ENCODE measurements around the gene PRDM15.

Gene PRDM15

DNA sequence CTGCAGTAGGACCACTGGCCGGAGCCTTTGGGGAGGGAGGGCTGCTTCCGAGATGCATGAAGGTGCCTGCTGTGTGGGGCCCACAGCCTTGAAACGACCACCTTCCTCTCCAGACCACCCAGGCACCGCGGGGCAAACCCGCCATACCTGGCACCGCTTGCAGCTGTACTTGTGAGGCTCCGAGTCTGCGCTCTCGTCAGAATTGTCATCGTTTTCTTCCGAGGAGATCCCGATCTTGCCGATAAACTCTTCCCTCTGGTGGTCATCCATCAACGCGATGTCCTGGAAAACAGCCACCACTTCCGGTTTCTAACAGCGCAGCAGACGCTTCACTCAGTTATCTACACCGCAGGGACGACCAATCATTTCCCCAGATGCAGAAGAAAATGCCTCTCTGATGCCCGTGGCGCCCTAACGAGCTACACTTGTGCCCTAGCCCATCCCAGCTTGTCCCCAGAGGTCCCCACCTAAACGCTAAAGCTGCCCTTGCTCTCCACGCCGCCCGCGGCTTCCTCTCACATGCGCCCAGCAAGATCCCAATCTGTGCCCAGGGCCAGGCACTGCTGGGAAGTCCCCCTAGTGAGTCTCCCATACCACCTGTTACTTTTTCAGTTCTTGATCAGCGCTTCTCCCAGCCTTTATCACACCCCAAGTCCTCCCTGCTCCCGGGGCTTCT lies 57.2 kb downstream of the PRDM15 start:
- DNase-seq = no peak

- no peak for DNase-seq
Measured at GRCh38 chr21:41821081-41821755, 57.9 kb downstream of the PRDM15 start.

DNA sequence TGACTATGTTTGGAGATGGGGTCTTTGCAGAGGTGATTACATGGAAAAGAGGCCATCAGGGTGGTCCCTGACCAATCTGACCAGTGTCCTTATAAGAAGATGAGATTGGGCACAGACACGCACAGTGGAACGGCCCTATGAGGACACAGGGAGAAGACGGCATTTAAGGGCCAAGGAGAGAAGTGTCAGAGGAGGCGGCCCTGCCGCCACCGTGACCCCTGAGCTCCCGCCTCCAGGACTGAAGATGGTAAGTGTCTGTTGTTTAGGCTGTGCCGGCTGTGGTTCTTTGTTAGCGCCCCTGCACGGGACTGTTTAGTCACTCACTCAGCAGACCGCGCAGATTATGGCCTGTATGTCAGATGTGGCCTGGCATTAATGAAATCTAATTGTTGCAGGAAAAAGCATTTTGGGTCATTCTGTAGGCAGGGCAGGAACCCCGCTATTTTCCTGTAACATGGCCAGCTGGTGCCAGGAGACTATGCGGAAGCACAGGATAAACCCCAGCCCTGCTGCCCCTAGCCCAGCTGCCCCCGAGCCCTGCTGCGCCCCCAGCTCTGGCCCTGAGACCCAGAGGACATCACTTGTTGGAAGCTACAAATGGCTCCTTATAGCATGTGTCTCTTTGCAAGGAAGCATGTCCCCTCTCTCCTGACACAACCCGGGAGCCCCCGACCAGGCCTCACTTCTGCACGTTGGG lies 58.6 kb downstream of the PRDM15 start:
- no peak for DNase-seq

- no peak for DNase-seq
Measured at GRCh38 chr21:41819856-41820281, 59.3 kb downstream of the PRDM15 start.

GRCh38 chr21:41819236-41819855 lies 59.8 kb downstream of the PRDM15 start:
- no peak for DNase-seq

- no peak for DNase-seq
Measured at GRCh38 chr21:41817877-41818855, 61.0 kb downstream of the PRDM15 start.

DNA sequence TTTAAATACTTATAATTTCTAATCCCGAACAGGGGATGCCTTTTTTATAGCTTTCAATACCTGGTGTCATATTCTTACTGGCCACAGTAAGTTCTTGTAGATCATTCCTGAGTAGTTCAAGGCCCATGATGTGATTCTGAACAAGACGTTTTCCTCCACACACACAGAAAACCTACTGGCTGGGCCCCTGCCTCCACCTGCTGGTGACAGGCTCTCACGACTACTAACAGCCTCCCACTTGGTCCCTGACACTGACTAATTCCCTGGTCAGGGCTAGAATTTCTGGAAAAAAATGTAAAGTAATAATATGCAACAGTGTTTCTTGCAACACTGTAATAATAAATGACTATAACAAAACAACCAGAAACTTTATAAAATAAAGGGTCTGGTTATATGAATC lies 61.9 kb downstream of the PRDM15 start:
- DNase-seq = peak; percentile 12

GRCh38 chr21:41816583-41817165 lies 62.5 kb downstream of the PRDM15 start:
- peak; percentile 15 for DNase-seq

DNA sequence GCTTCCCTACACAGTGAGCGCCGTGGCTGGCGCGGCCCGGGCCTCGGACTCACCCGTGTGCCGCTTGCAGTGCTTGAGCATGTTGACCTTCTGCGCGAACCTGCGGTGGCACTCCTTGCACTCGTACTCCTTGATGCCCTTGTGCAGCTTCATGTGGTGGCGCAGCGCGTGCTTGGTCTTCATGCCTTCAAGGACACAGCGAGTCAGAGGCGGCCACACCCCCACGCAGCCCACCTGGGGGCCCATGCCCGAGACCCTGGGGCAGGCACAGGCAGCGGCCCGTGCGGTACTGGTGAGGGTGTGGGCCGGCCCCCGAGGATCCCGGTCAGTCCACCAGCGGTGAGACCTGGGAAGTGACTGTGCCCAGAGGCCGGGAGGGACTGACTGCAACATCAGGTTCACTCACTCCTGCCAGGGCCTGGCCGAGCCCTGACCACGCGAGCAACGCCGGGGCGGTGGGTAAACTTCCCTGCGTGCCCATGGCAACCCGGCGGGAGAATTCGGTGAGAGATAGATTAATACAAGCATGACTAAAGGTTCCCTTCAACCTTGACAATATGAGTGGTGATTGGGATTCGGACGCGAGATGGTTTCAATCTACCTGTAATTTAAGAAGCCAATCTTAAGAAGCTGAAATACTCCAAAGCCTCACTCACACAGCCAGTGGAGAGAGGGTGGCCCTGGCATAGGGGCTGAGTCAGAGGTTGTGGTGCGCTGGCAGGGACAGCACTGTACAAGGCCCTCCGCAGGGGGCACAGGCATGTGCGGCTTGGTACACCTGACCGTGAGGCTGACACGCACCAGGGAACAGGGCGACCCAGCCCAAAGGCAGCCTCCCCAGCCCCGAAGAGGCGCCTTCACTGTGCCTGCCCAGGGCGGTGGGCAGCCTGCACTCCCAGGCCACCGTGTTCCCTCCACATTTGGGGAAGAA lies 63.2 kb downstream of the PRDM15 start:
- no peak for DNase-seq

DNA sequence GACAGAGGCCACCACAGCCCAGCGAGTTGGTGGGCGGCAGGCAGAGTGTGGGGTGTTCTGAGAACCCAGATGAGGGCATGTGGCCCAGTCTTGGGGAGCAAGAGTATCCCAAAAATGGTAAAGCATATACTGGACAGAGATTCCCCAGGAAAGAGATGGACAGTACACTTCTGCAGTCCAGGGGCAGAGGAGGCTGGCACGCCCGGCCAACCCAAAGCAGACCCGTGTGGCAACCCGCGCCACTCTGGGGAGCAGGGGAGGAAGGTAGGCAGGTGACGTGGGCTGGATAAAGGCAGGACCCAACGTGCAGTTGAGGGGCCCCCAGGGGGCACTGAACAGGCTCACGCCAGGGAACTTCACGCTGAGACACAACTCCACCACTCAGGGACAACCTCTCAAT lies 65.9 kb downstream of the PRDM15 start:
- no peak for DNase-seq

GRCh38 chr21:41812679-41813078 lies 66.5 kb downstream of the PRDM15 start:
- DNase-seq = no peak

GRCh38 chr21:41810597-41810932 lies 68.6 kb downstream of the PRDM15 start:
- no peak for DNase-seq

DNA sequence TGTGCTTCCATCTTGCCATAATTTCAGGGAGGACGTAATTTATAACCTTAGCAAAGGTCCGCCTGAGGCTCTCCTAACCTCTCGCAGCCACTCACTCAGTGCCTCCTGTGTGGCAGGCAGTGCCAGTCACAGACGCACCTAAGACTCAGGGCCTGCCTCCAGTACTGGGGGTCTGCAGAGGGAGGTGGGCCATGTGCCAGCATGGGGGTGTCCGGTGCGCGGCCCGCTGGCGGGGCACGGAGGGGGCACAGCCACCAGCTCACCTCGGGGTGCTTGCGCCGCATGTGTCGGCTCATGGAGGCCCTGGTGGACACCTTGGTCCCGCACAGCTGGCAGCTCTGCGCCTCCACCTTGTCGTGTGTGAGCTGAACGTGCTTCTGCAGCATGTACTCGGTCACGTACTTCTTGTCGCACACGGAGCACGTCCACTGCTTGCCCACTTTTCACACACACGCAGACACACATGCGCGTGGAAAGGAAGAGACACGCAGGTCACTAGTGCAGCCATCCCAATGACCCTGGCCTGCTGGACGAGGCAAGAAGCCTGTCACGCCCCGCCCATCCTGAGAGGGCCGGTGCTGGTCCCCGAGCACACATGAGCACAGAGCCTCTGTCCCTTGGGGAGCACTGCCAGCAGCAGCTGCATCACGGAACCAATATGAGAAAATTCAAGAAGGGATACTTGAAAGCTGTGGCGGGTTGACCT lies 69.1 kb downstream of the PRDM15 start:
- no peak for DNase-seq

DNA sequence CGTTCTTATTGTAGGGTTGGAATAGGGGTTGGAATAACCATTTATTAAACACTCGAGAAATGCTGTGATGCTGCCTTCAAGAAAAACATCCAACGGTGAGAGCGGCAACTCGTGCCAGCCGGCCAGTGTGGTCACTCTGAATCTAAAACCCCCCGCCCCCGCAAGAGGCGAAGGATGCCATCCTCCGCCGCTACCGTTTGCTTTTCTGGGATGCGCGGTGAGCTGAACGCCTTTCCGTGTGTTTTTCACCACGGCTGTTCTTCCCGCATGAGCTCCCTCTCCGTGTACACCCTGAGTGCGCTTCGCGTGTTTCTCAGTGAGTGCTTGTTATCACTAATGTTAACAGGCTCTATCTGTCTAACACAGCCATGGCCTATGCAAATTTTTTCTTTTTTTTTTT lies 70.3 kb downstream of the PRDM15 start:
- DNase-seq = no peak

GRCh38 chr21:41808094-41808493 lies 71.0 kb downstream of the PRDM15 start:
- no peak for DNase-seq

DNA sequence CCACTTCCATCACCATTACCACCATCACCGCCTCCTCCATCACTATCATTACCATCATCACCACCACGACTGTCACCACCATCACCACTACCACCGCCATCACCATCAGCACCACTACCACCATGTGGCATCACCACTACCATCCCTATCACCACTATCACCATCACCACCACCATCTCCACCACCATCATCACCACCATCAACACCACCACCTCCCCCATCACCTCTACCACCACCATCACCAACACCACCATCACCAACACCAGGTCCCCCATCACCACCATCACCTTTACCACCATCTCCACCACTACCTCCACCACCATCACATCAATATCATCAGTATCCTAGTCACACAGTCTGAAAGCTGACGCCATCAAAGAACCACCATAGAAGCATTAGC lies 72.4 kb downstream of the PRDM15 start:
- no peak for DNase-seq

GRCh38 chr21:41805643-41806042 lies 73.5 kb downstream of the PRDM15 start:
- no peak for DNase-seq

DNA sequence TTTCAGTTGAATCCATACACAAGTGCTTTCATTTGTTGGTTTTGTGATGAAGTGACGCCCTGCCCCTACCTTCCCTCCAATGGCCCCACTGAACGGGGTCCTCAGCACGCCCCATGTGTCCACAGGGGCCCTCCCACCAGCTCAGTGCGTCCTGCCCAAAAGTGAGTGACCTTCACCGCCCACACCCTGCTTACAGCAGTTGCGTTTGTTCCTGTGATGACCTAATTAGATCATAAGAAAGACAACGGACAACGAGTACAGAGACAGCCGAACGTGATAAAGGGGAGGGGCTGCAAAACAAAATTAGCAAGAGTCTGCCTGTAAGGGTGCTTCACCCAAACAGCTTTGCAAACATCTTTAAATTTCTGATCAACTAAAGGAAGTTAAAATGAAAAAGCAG lies 74.1 kb downstream of the PRDM15 start:
- DNase-seq = no peak

DNA sequence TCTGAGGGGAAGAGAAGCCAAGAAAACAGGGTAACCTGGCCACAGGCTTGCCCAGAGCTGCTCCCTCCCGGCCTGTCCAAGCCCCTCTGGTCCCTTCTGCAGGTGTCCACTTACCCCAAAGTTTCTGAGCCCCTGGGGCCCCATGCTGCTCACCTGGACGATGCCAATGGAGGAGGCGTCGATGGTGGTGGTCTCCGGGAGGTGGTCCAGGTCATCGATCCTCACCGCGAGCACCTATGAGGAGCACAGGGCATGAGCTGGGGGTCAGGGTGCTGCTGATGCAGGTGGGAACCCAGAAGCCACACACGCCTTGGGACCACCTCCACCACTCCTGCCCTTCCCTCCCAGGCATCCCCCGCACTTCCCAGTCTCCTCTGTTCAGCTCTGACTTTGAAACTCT lies 74.8 kb downstream of the PRDM15 start:
- no peak for DNase-seq

- no peak for DNase-seq
Measured at GRCh38 chr21:41803316-41803715, 75.8 kb downstream of the PRDM15 start.

All from DMS153 (cell line).